B cell (primary cell): ENCODE data around the gene DNAH8. TPM values are rescaled to one million over a fixed set of nuclear protein-coding genes. Genes with fewer than 3 reads are reported as not detected.

ENCODE experiments used
- ATAC-seq: fragments of 200-7000 bp; cut with Tn5 transposase; one replicate; pipeline ENCODE4 v1.10.0; 2021; ENCODE audit warnings: low read depth, mild to moderate bottlenecking, moderate number of reproducible peaks, moderate library complexity
- CTCF ChIA-PET: fragments of 350-600 bp; sonication (Branson Sonifier 250); formaldehyde crosslinking; loops from one replicate; lab custom pipeline; 2021; ENCODE audit warnings: antibody characterized with exemption, inconsistent platforms; lab: Charles Lee
- POLR2A ChIA-PET: fragments of 350-600 bp; sonication (Branson Sonifier 250); formaldehyde crosslinking; loops from one replicate; lab custom pipeline; 2021; ENCODE audit warnings: antibody characterized with exemption; lab: Charles Lee
- DNase-seq: peaks from one replicate; pipeline ENCODE4 v3.0.0; 2013
- H2AFZ ChIP-seq: 2 replicates; pipeline ENCODE4 v1.6.1; 2012; ENCODE audit warnings: mild to moderate bottlenecking, low read depth, low read length; ENCODE audit not compliant: insufficient read depth, poor library complexity, severe bottlenecking
- H3K27ac ChIP-seq, 2 donors: 1 replicate in 1 of 2; 2 replicates in 1 of 2; pipeline ENCODE4 v1.5.1; 2012 to 2013; ENCODE audit warnings: low read length in 2 of 2, mild to moderate bottlenecking in 2 of 2, moderate library complexity in 1 of 2
- H3K27me3 ChIP-seq, 4 experiments: fragments of 200-600 bp in 1 of 4; sonication (generic) in 1 of 4; replicated peaks in 1 of 4; 1 replicate in 2 of 4; 2 replicates in 2 of 4; pipeline versions ENCODE4 v1.6.1 to v1.7.0; 2013 to 2016; ENCODE audit warnings: low read length in 3 of 4, mild to moderate bottlenecking in 2 of 4, mixed read lengths in 1 of 4, moderate library complexity in 1 of 4; ENCODE audit not compliant: insufficient read depth in 4 of 4, control insufficient read depth in 3 of 4; ENCODE audit errors: control extremely low read depth in 1 of 4
- H3K36me3 ChIP-seq, 2 experiments: replicated peaks in 1 of 2; 1 replicate in 1 of 2; 2 replicates in 1 of 2; pipeline versions ENCODE4 v1.6.1 to v1.7.1; 2013; ENCODE audit warnings: low read length in 1 of 2; ENCODE audit not compliant: insufficient read depth in 2 of 2, control insufficient read depth in 1 of 2; ENCODE audit errors: control extremely low read depth in 1 of 2, extremely low read depth in 1 of 2
- H3K4me1 ChIP-seq, 2 donors: fragments of 200-600 bp in 1 of 2; sonication (generic) in 1 of 2; 1 replicate in 1 of 2; 2 replicates in 1 of 2; pipeline versions ENCODE4 v1.5.1 to v1.6.1; 2013 to 2017; ENCODE audit warnings: low read length in 2 of 2; ENCODE audit not compliant: control insufficient read depth in 2 of 2, insufficient read depth in 2 of 2
- H3K4me2 ChIP-seq: replicated peaks from 2 replicates; pipeline ENCODE3; 2012; ENCODE audit warnings: mild to moderate bottlenecking, low read depth, low read length; ENCODE audit not compliant: poor library complexity, severe bottlenecking
- H3K4me3 ChIP-seq, 5 experiments: fragments of 200-600 bp in 1 of 5; sonication (generic) in 1 of 5; 1 replicate in 3 of 5; 2 replicates in 2 of 5; pipeline versions ENCODE4 v1.5.1 to v1.7.0; 2011 to 2016; ENCODE audit warnings: low read length in 4 of 5, mild to moderate bottlenecking in 4 of 5, low read depth in 2 of 5, control low read depth in 1 of 5, moderate library complexity in 1 of 5; ENCODE audit not compliant: insufficient read depth in 1 of 5; ENCODE audit errors: control extremely low read depth in 1 of 5, extremely low read depth in 1 of 5
- H3K79me2 ChIP-seq: fragments of 200-600 bp; sonication (generic); one replicate; pipeline ENCODE4 v1.6.0; 2016; ENCODE audit warnings: low read length; ENCODE audit not compliant: control insufficient read depth, insufficient read depth
- H3K9ac ChIP-seq: fragments of 200-600 bp; sonication (generic); 2 replicates; pipeline ENCODE4 v1.6.1; 2017; ENCODE audit warnings: mild to moderate bottlenecking, low read length, moderate library complexity
- H3K9me3 ChIP-seq, 3 donors: one replicate each; pipeline versions ENCODE4 v1.6.1 to v1.7.1; 2013; ENCODE audit warnings: low read length in 2 of 3; ENCODE audit not compliant: control insufficient read depth in 2 of 3, insufficient read depth in 1 of 3; ENCODE audit errors: control extremely low read depth in 1 of 3
- H4K20me1 ChIP-seq: 2 replicates; pipeline ENCODE4 v1.6.0; 2012; ENCODE audit warnings: mild to moderate bottlenecking, low read length; ENCODE audit not compliant: insufficient read depth, control insufficient read depth, poor library complexity, severe bottlenecking
- H3K27ac Mint-ChIP-seq: one replicate; pipeline ENCODE4 v1.8.0; 2021; ENCODE audit warnings: mixed read lengths
- H3K27me3 Mint-ChIP-seq: one replicate; pipeline ENCODE4 v1.8.0; 2021; ENCODE audit warnings: mixed read lengths
- H3K4me1 Mint-ChIP-seq: one replicate; pipeline ENCODE4 v1.8.0; 2021; ENCODE audit warnings: mixed read lengths
- H3K4me3 Mint-ChIP-seq: one replicate; pipeline ENCODE4 v1.8.0; 2021; ENCODE audit warnings: mixed read lengths
- H3K9me3 Mint-ChIP-seq: one replicate; pipeline ENCODE4 v1.8.0; 2022; ENCODE audit warnings: mixed read lengths; ENCODE audit not compliant: insufficient read depth
- EZH2 ChIP-seq: IDR thresholded peaks from 2 replicates; pipeline ENCODE4 v1.6.1; 2012; ENCODE audit warnings: borderline replicate concordance, low read depth, mild to moderate bottlenecking, moderate library complexity, low read length; ENCODE audit not compliant: insufficient read depth, poor library complexity, severe bottlenecking
- WGBS: methylation state at CpG from one replicate; pipeline ENCODE4 v1.1.5; 2013; ENCODE audit warnings: missing lambda C conversion rate; ENCODE audit not compliant: insufficient coverage; 5-methylcytosine and 5-hydroxymethylcytosine counted together
- intact Hi-C: fragments of 100-400 bp; cut with micrococcal nuclease; formaldehyde crosslinking; loops from one replicate; pipeline ENCODE4 v1.10.0; 2022
- polyA plus RNA-seq: library from polyadenylated mRNA; depleted of rRNA; stranded (reverse); fragments of >200 nt; gene quantifications from 2 replicates; pipeline ENCODE4 v1.2.3, GENCODE V29; 2012
- total RNA-seq, 2 donors: library from RNA; stranded (reverse); fragments of 120-200 nt in 1 of 2; gene quantifications; 1 replicate in 1 of 2; 2 replicates in 1 of 2; pipeline versions ENCODE4 v1.2.3 to v1.2.4, GENCODE V29; 2013 to 2022
- TF ChIP-seq, protein P1 (sequence below): fragments of 200-600 bp; IDR thresholded peaks from one replicate; pipeline ENCODE4 v1.8.0; 2022; ENCODE audit warnings: antibody characterized with exemption, mild to moderate bottlenecking

The DNAH8 gene
- total and polyA plus RNA-seq, 2 donors (not counting 1 experiment from before 2014, with no cell fraction given): 0.69 to 1.1 TPM

GRCh38 chr6:38750968-38751615, 36.0 kb downstream of the DNAH8 start:
- no peak overlapping the region for H3K27ac Mint-ChIP-seq
- no peaks in the 10 kb centered on the region for H3K9me3 ChIP-seq
- H3K36me3 ChIP-seq: no peaks in the 10 kb centered on the region
- H4K20me1 ChIP-seq: no peaks in the 10 kb centered on the region
- no peak overlapping the region for H3K9ac ChIP-seq
- H3K9me3 Mint-ChIP-seq: no peaks in the 10 kb centered on the region
- H2AFZ ChIP-seq: no peak overlapping the region
- no peaks in the 10 kb centered on the region for H3K4me1 Mint-ChIP-seq
- no peaks in the 10 kb centered on the region for H3K79me2 ChIP-seq
- DNase-seq (no peak), ATAC-seq (no peak)
- H3K4me3 Mint-ChIP-seq: no peak overlapping the region
- no peak overlapping the region for H3K4me3 ChIP-seq
- CTCF ChIA-PET: no interaction called here
- H3K27me3 ChIP-seq: peaks cover 0 to 2% (median 0%) of the 10 kb centered on the region in 4 experiments
- no peak for TF ChIP-seq EZH2
- TF ChIP-seq, protein P1, sequence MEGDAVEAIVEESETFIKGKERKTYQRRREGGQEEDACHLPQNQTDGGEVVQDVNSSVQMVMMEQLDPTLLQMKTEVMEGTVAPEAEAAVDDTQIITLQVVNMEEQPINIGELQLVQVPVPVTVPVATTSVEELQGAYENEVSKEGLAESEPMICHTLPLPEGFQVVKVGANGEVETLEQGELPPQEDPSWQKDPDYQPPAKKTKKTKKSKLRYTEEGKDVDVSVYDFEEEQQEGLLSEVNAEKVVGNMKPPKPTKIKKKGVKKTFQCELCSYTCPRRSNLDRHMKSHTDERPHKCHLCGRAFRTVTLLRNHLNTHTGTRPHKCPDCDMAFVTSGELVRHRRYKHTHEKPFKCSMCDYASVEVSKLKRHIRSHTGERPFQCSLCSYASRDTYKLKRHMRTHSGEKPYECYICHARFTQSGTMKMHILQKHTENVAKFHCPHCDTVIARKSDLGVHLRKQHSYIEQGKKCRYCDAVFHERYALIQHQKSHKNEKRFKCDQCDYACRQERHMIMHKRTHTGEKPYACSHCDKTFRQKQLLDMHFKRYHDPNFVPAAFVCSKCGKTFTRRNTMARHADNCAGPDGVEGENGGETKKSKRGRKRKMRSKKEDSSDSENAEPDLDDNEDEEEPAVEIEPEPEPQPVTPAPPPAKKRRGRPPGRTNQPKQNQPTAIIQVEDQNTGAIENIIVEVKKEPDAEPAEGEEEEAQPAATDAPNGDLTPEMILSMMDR: no peak
- H3K27ac ChIP-seq: no peak overlapping the region
- no CpG with 5 or more reads among the region's 1 CpG for WGBS
- peaks cover 14% of the 10 kb centered on the region for H3K27me3 Mint-ChIP-seq
- intact Hi-C loops: no loop called here
- H3K4me1 ChIP-seq: no peaks in the 10 kb centered on the region
- H3K4me2 ChIP-seq: no peak overlapping the region
- POLR2A ChIA-PET: no interaction called here

- Histone ChIP-seq H3K79me2 (no peaks in the 10 kb centered on the region), H3K36me3 (no peaks in the 10 kb centered on the region), H3K4me2 (no peak overlapping the region), H3K9me3 (no peaks in the 10 kb centered on the region), H4K20me1 (no peaks in the 10 kb centered on the region), H3K4me1 (no peaks in the 10 kb centered on the region), H3K27ac (no peak overlapping the region), H3K27me3 (no peaks in the 10 kb centered on the region), H3K9ac (no peak overlapping the region), H3K4me3 (no peak overlapping the region), H2AFZ (no peak overlapping the region)
- no peak for ATAC-seq
- Mint-ChIP-seq H3K9me3 (no peaks in the 10 kb centered on the region), H3K27ac (no peak overlapping the region), H3K27me3 (peaks cover 8% of the 10 kb centered on the region), H3K4me1 (no peaks in the 10 kb centered on the region), H3K4me3 (no peak overlapping the region)
- no peak for DNase-seq
- no peak for TF ChIP-seq EZH2
- TF ChIP-seq, protein P1: no peak
- CTCF ChIA-PET: no interaction called here
- POLR2A ChIA-PET: no interaction called here
- intact Hi-C loops: no loop called here
Observed at GRCh38 chr6:38753707-38754106, 38.6 kb downstream of the DNAH8 start.
